Endothelial cell of umbilical vein (primary cell): Measurements from ENCODE around the gene MGAT5. TPM values are rescaled to one million over a fixed set of nuclear protein-coding genes. Genes with fewer than 3 reads are reported as not detected.

Source experiments
- BruUV-seq: library from RNA; stranded (reverse); fragments of 400-500 nt; replicated peaks from 2 replicates; lab custom pipeline; 2021; lab: Mats Ljungman, UMichigan
- CTCF ChIA-PET: fragments of 300-600, 350-600 bp; sonication (Branson Sonifier 250); formaldehyde crosslinking; loops from one replicate; lab custom pipeline; 2021; ENCODE audit warnings: antibody characterized with exemption, inconsistent platforms; lab: Charles Lee
- POLR2A ChIA-PET: fragments of 300-600, 350-600 bp; sonication (Branson Sonifier 250); formaldehyde crosslinking; loops from one replicate; lab custom pipeline; 2021; ENCODE audit warnings: antibody characterized with exemption, inconsistent platforms; lab: Charles Lee
- DNase-seq: peaks from one replicate; pipeline ENCODE4 v3.0.0-alpha.2; 2011; ENCODE audit warnings: low read depth, low spot score
- FAIRE-seq: peaks from 2 replicates; lab custom pipeline; 2011; peaks lifted over from hg19 to GRCh38; lab: Jason Lieb, UNC
- H2AFZ ChIP-seq: 2 replicates; pipeline ENCODE4 v1.6.0; 2012; ENCODE audit warnings: low read depth, low read length, control low read depth, inconsistent platforms
- H3K27ac ChIP-seq: 2 replicates; pipeline ENCODE4 v1.5.1; 2011; ENCODE audit warnings: low read depth, mild to moderate bottlenecking, control low read depth, low read length, moderate library complexity; ENCODE audit not compliant: insufficient read depth
- H3K27me3 ChIP-seq, 2 experiments: 2 replicates each; pipeline versions ENCODE4 v1.6.0 to v1.6.1; 2011; ENCODE audit warnings: low read length in 2 of 2, mixed read lengths in 1 of 2; ENCODE audit not compliant: control insufficient read depth in 2 of 2, insufficient read depth in 2 of 2
- H3K36me3 ChIP-seq, 2 experiments: 2 replicates in 1 of 2; 3 replicates in 1 of 2; pipeline ENCODE4 v1.5.1; 2011; ENCODE audit warnings: low read length in 2 of 2, mild to moderate bottlenecking in 1 of 2, moderate library complexity in 1 of 2; ENCODE audit not compliant: control insufficient read depth in 2 of 2, insufficient read depth in 2 of 2; ENCODE audit errors: extremely low read depth in 1 of 2
- H3K4me1 ChIP-seq: 3 replicates; pipeline ENCODE4 v1.5.1; 2011; ENCODE audit warnings: mild to moderate bottlenecking, low read length; ENCODE audit not compliant: control insufficient read depth, insufficient read depth; ENCODE audit errors: extremely low read depth
- H3K4me2 ChIP-seq: 2 replicates; pipeline ENCODE4 v1.6.1; 2011; ENCODE audit warnings: low read length, control low read depth, mixed read lengths; ENCODE audit not compliant: insufficient read depth
- H3K4me3 ChIP-seq, 3 experiments: fragments of 200-600 bp in 1 of 3; sonication (generic), shearing (Covaris generic) in 1 of 3; replicated peaks in 1 of 3; 2 replicates each; pipeline ENCODE4 v1.5.1; 2011 to 2016; ENCODE audit warnings: control low read depth in 3 of 3, low read length in 3 of 3, mild to moderate bottlenecking in 2 of 3, inconsistent platforms in 1 of 3, low read depth in 1 of 3, moderate library complexity in 1 of 3; ENCODE audit not compliant: insufficient read depth in 1 of 3
- H3K79me2 ChIP-seq: 2 replicates; pipeline ENCODE4 v1.6.0; 2012; ENCODE audit warnings: low read length, inconsistent platforms; ENCODE audit not compliant: control insufficient read depth, insufficient read depth
- H3K9ac ChIP-seq: replicated peaks from 2 replicates; pipeline ENCODE3; 2011; ENCODE audit warnings: low read length, control low read depth; ENCODE audit not compliant: insufficient read depth; ENCODE audit errors: extremely low read depth
- H3K9me1 ChIP-seq: replicated peaks from 3 replicates; pipeline ENCODE4 v1.6.0; 2011; ENCODE audit warnings: mild to moderate bottlenecking, low read length; ENCODE audit not compliant: control insufficient read depth, insufficient read depth; ENCODE audit errors: extremely low read depth
- H3K9me3 ChIP-seq: replicated peaks from 2 replicates; pipeline ENCODE4 v1.5.1; 2012; ENCODE audit warnings: low read length, inconsistent platforms; ENCODE audit not compliant: control insufficient read depth, insufficient read depth
- H4K20me1 ChIP-seq: replicated peaks from 2 replicates; pipeline ENCODE3; 2011; ENCODE audit warnings: mild to moderate bottlenecking, low read length; ENCODE audit not compliant: control insufficient read depth, insufficient read depth; ENCODE audit errors: extremely low read depth
- EZH2 ChIP-seq: IDR thresholded peaks from 2 replicates; pipeline ENCODE4 v1.6.1; 2012; ENCODE audit warnings: borderline replicate concordance, low read depth, mild to moderate bottlenecking, moderate library complexity, low read length, inconsistent platforms; ENCODE audit not compliant: severe bottlenecking
- FOS ChIP-seq: IDR thresholded peaks from 2 replicates; pipeline ENCODE4 v1.6.1; 2011; ENCODE audit warnings: mild to moderate bottlenecking, low read length, moderate library complexity, borderline replicate concordance; ENCODE audit not compliant: insufficient read depth
- GATA2 ChIP-seq: IDR thresholded peaks from 2 replicates; pipeline ENCODE4 v1.7.0; 2011; ENCODE audit warnings: low read depth, mild to moderate bottlenecking, moderate library complexity, mixed read lengths, low read length; ENCODE audit not compliant: insufficient read length, insufficient read depth
- MYC ChIP-seq: IDR thresholded peaks from one replicate; pipeline ENCODE4 v1.6.1; 2011; ENCODE audit warnings: mild to moderate bottlenecking, low read depth, low read length
- POLR2A ChIP-seq: IDR thresholded peaks from 2 replicates; pipeline ENCODE4 v1.6.1; 2012; ENCODE audit warnings: low read depth, mild to moderate bottlenecking, control low read depth, low read length
- POLR2AphosphoS5 ChIP-seq: IDR thresholded peaks from 2 replicates; pipeline ENCODE4 v1.6.1; 2012; ENCODE audit warnings: low read depth, mild to moderate bottlenecking, control low read depth, low read length, moderate library complexity; ENCODE audit not compliant: insufficient read depth
- dilution Hi-C: fragments of 300-500 bp; cut with MboI; formaldehyde crosslinking; loops from one replicate; pipeline ENCODE4 v1.15.0; 2019; ENCODE audit warnings: low sequenced_read_pairs; ENCODE audit not compliant: extremely low pct_ligation_motif_present
- intact Hi-C: fragments of 100-400 bp; cut with micrococcal nuclease; formaldehyde crosslinking; loops from one replicate; pipeline ENCODE4 v1.10.0; 2022
- polyA plus RNA-seq, 4 experiments: library from polyadenylated mRNA; depleted of rRNA in 3 of 4; stranded (reverse) in 3 of 4; unstranded in 1 of 4; fragments of >200 nt; gene quantifications; 2 replicates each; pipeline versions ENCODE4 v1.2.1 to v1.2.3, GENCODE V29; 2011 to 2012; ENCODE audit warnings: missing spikeins in 1 of 4
- total RNA-seq: library from RNA; stranded (reverse); gene quantifications from 2 replicates; pipeline ENCODE4 v1.2.3, GENCODE V29; 2021
- TF ChIP-seq, protein P1 (sequence below): IDR thresholded peaks from 2 replicates; pipeline ENCODE4 v1.6.1; 2011; ENCODE audit not compliant: insufficient read depth, insufficient read length
- TF ChIP-seq, protein P2 (sequence below), 2 donors: IDR thresholded peaks; 1 replicate in 1 of 2; 2 replicates in 1 of 2; pipeline ENCODE4 v1.5.1; 2011; ENCODE audit warnings: low read length in 2 of 2, mild to moderate bottlenecking in 2 of 2, moderate library complexity in 2 of 2, control low read depth in 1 of 2, inconsistent platforms in 1 of 2, low read depth in 1 of 2; ENCODE audit not compliant: insufficient read depth in 1 of 2; ENCODE audit errors: extremely low read depth in 1 of 2

MGAT5 gene
- total and polyA plus RNA-seq, 2 donors (not counting 3 experiments of a cell fraction or from before 2014, with no cell fraction given) = 17.7 to 84.1 TPM

DNA sequence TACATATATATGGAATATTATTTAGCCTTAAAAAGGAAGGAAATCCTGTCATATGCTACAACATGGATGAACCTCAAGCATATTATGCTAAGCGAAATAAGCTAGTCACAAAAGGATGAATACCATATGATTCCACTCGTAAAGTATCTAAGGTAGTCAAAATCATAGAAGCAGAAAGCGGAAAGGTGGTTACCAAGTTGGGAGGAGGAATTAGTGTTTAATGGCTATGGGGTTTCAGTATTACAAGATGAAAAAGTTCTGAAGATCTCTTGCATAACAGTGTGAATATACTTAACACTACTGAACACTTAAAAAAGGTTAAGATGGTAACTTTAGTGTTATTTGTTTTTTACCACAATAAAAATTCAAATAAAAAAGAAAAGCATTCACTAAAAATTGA, 99.0 kb downstream of the MGAT5 start:
- H3K27me3 ChIP-seq = no peaks in the 10 kb centered on the region
- H3K9ac ChIP-seq = no peak overlapping the region
- H3K79me2 ChIP-seq = no peaks in the 10 kb centered on the region
- H3K4me2 ChIP-seq = no peak overlapping the region
- dilution Hi-C loops (no loop called here), intact Hi-C loops (no loop called here)
- H2AFZ ChIP-seq = no peak overlapping the region
- H3K4me3 ChIP-seq = no peak overlapping the region
- DNase-seq = no peak
- peaks cover 0 to 2% of the 10 kb centered on the region in 2 experiments for H3K36me3 ChIP-seq
- no peaks in the 10 kb centered on the region for H4K20me1 ChIP-seq
- POLR2A ChIA-PET = no interaction called here
- no peak for FAIRE-seq
- no peak overlapping the region for H3K27ac ChIP-seq
- no peaks in the 10 kb centered on the region for H3K9me3 ChIP-seq
- TF ChIP-seq EZH2 (no peak), GATA2 (no peak), POLR2A (no peak), POLR2AphosphoS5 (no peak)
- TF ChIP-seq, protein P1, sequence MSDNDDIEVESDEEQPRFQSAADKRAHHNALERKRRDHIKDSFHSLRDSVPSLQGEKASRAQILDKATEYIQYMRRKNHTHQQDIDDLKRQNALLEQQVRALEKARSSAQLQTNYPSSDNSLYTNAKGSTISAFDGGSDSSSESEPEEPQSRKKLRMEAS = no peak
- CTCF ChIA-PET = no interaction called here
- H3K4me1 ChIP-seq = peaks cover 8% of the 10 kb centered on the region
- H3K9me1 ChIP-seq = no peaks in the 10 kb centered on the region
- no TSS peak for BruUV-seq

DNA sequence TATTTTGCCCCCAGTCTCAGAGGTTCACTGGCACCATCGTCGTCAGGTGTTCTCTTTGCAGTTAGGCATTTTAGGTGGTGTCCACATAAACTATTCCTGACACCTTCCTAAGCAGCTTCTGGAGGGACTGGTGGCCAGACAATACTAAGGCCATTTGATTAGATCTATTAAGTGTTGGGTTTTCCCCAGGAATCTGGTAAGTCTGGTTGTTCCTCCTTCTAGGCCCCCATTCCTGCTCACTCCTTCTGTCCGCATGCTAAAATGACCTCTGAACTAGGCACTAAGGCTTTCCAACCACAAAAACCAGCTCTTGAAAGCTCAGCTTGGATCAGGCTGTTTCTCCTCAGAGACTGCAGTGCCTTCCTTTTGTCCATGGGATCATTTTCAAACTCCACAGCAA, 100.7 kb downstream of the MGAT5 start:
- H2AFZ ChIP-seq = no peak overlapping the region
- H3K4me3 ChIP-seq = no peak overlapping the region
- H3K9me3 ChIP-seq = no peaks in the 10 kb centered on the region
- H3K9me1 ChIP-seq = no peaks in the 10 kb centered on the region
- DNase-seq (no peak), FAIRE-seq (no peak)
- peaks cover 13% of the 10 kb centered on the region for H3K4me1 ChIP-seq
- CTCF ChIA-PET = no interaction called here
- no peak overlapping the region for H3K4me2 ChIP-seq
- no peaks in the 10 kb centered on the region for H4K20me1 ChIP-seq
- intact Hi-C loops = loop anchor here (5.0 kb wide), 1 partner anchor 107 kb away; no protein-coding TSS in a partner anchor
- POLR2A ChIA-PET = no interaction called here
- no peak overlapping the region for H3K9ac ChIP-seq
- dilution Hi-C loops = no loop called here
- H3K27me3 ChIP-seq = no peaks in the 10 kb centered on the region
- H3K27ac ChIP-seq = no peak overlapping the region
- H3K79me2 ChIP-seq = no peaks in the 10 kb centered on the region
- H3K36me3 ChIP-seq = peaks cover 0 to 2% of the 10 kb centered on the region in 2 experiments
- TF ChIP-seq MYC = no peak
- TF ChIP-seq GATA2 = no peak
- no peak for TF ChIP-seq FOS
- TF ChIP-seq, protein P2, sequence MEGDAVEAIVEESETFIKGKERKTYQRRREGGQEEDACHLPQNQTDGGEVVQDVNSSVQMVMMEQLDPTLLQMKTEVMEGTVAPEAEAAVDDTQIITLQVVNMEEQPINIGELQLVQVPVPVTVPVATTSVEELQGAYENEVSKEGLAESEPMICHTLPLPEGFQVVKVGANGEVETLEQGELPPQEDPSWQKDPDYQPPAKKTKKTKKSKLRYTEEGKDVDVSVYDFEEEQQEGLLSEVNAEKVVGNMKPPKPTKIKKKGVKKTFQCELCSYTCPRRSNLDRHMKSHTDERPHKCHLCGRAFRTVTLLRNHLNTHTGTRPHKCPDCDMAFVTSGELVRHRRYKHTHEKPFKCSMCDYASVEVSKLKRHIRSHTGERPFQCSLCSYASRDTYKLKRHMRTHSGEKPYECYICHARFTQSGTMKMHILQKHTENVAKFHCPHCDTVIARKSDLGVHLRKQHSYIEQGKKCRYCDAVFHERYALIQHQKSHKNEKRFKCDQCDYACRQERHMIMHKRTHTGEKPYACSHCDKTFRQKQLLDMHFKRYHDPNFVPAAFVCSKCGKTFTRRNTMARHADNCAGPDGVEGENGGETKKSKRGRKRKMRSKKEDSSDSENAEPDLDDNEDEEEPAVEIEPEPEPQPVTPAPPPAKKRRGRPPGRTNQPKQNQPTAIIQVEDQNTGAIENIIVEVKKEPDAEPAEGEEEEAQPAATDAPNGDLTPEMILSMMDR (IDR thresholded peaks at IDR 0.05; ENCODE audit: extremely low read depth in 1 of 2, insufficient read depth in 1 of 2, low read depth in 1 of 2, low read length in 2 of 2) = no peak
- no peak for TF ChIP-seq POLR2AphosphoS5
- TF ChIP-seq POLR2A = no peak
- no TSS peak for BruUV-seq
